ENCODE measurements around the gene LRRD1. TPM values are rescaled to one million over a fixed set of nuclear protein-coding genes. Genes with fewer than 3 reads are reported as not detected.
"Not testable (repeated sequence)": the region's sequence is repeated elsewhere in the genome, so short reads cannot be mapped to it uniquely, and the experiment has no call there.

Gene LRRD1
- total RNA-seq, 2 experiments from 2014 or later = not detected

GRCh38 chr7:92116949-92117348 is 62.0 kb downstream of the LRRD1 start:
- no peak for ATAC-seq
- peaks cover 48% of the 10 kb centered on the region for H3K36me3 Mint-ChIP-seq (ENCODE audit: low read depth)
- H3K27ac Mint-ChIP-seq = no peak overlapping the region
- ChIA-PET CTCF (interaction anchor here (1.5 kb wide), 1 partner anchor 16 kb away, joined by 4 read pairs; no protein-coding TSS in a partner anchor), POLR2A (no interaction called here)
- H3K9me3 Mint-ChIP-seq (ENCODE audit: low read depth) = peaks cover 1% of the 10 kb centered on the region
- H3K4me3 Mint-ChIP-seq = no peak overlapping the region
- H3K27me3 Mint-ChIP-seq = no peaks in the 10 kb centered on the region
- DNase-seq = no peak
- H3K4me1 Mint-ChIP-seq = no peaks in the 10 kb centered on the region
- intact Hi-C loops (cut with DNase I, micrococcal nuclease) = no loop called here

GRCh38 chr7:92115821-92116220 is 63.1 kb downstream of the LRRD1 start:
- Mint-ChIP-seq H3K9me3 (ENCODE audit: low read depth) (no peaks in the 10 kb centered on the region), H3K36me3 (ENCODE audit: low read depth) (peaks cover 39% of the 10 kb centered on the region), H3K27ac (no peak overlapping the region), H3K4me3 (no peak overlapping the region), H3K27me3 (no peaks in the 10 kb centered on the region), H3K4me1 (no peaks in the 10 kb centered on the region)
- CTCF ChIA-PET = interaction anchor here (1.5 kb wide), 1 partner anchor 17 kb away, joined by 4 read pairs; no protein-coding TSS in a partner anchor
- POLR2A ChIA-PET = no interaction called here
- intact Hi-C loops (cut with DNase I, micrococcal nuclease) = no loop called here
- ATAC-seq (no peak), DNase-seq (no peak)

- Mint-ChIP-seq H3K4me3 (no peak overlapping the region), H3K27me3 (no peaks in the 10 kb centered on the region), H3K4me1 (no peaks in the 10 kb centered on the region), H3K27ac (no peak overlapping the region), H3K9me3 (ENCODE audit: low read depth) (no peaks in the 10 kb centered on the region), H3K36me3 (ENCODE audit: low read depth) (peaks cover 27% of the 10 kb centered on the region)
- intact Hi-C loops (cut with DNase I, micrococcal nuclease) = no loop called here
- ATAC-seq (no peak), DNase-seq (no peak)
- CTCF ChIA-PET = interaction anchor here (0.6 kb wide), 1 partner anchor 726 kb away, joined by 3 read pairs; no protein-coding TSS in a partner anchor
- POLR2A ChIA-PET = no interaction called here
Measured at GRCh38 chr7:92110857-92111256, 68.1 kb downstream of the LRRD1 start.

- Mint-ChIP-seq H3K4me3 (no peak overlapping the region), H3K4me1 (no peaks in the 10 kb centered on the region), H3K9me3 (ENCODE audit: low read depth) (no peaks in the 10 kb centered on the region), H3K36me3 (ENCODE audit: low read depth) (peaks cover 21% of the 10 kb centered on the region), H3K27ac (no peak overlapping the region), H3K27me3 (no peaks in the 10 kb centered on the region)
- POLR2A ChIA-PET = no interaction called here
- intact Hi-C loops (cut with DNase I, micrococcal nuclease) = no loop called here
- DNase-seq (no peak), ATAC-seq (no peak)
- CTCF ChIA-PET = interaction anchor here (0.5 to 1.0 kb wide), 2 partner anchors 38 to 50 kb away, joined by 3 read pairs; no protein-coding TSS in a partner anchor
Measured at GRCh38 chr7:92108821-92109220, 70.1 kb downstream of the LRRD1 start.

GRCh38 chr7:92102862-92103261 is 76.1 kb downstream of the LRRD1 start:
- peaks cover 33% of the 10 kb centered on the region for H3K36me3 Mint-ChIP-seq (ENCODE audit: low read depth)
- H3K4me3 Mint-ChIP-seq; DNase-seq; intact Hi-C loops (cut with DNase I, micrococcal nuclease); POLR2A ChIA-PET; ATAC-seq; H3K9me3 Mint-ChIP-seq (ENCODE audit: low read depth); H3K4me1 Mint-ChIP-seq; H3K27ac Mint-ChIP-seq; H3K27me3 Mint-ChIP-seq: not testable (repeated sequence)
- CTCF ChIA-PET = interaction anchor here (0.6 kb wide), 1 partner anchor 25 kb away, joined by 3 read pairs; no protein-coding TSS in a partner anchor

- DNase-seq = no peak
- H3K9me3 Mint-ChIP-seq (ENCODE audit: low read depth) = no peaks in the 10 kb centered on the region
- CTCF ChIA-PET = no interaction called here
- intact Hi-C loops (cut with DNase I, micrococcal nuclease) = no loop called here
- POLR2A ChIA-PET = no interaction called here
- no peaks in the 10 kb centered on the region for H3K4me1 Mint-ChIP-seq
- no peaks in the 10 kb centered on the region for H3K27me3 Mint-ChIP-seq
- H3K36me3 Mint-ChIP-seq (ENCODE audit: low read depth) = peaks cover 35% of the 10 kb centered on the region
- H3K4me3 Mint-ChIP-seq = no peak overlapping the region
- no peak overlapping the region for H3K27ac Mint-ChIP-seq
- no peak for ATAC-seq
Measured at GRCh38 chr7:92100534-92100933, 78.4 kb downstream of the LRRD1 start.

GRCh38 chr7:92095380-92095779 is 83.6 kb downstream of the LRRD1 start:
- Mint-ChIP-seq H3K4me1 (no peaks in the 10 kb centered on the region), H3K9me3 (ENCODE audit: low read depth) (no peaks in the 10 kb centered on the region), H3K36me3 (ENCODE audit: low read depth) (peaks cover 33% of the 10 kb centered on the region), H3K27ac (no peak overlapping the region), H3K4me3 (no peak overlapping the region), H3K27me3 (no peaks in the 10 kb centered on the region)
- no peak for ATAC-seq
- no peak for DNase-seq
- POLR2A ChIA-PET = no interaction called here
- CTCF ChIA-PET = no interaction called here
- intact Hi-C loops (cut with DNase I, micrococcal nuclease) = no loop called here

Small RNA genes lying within 50 kb of the gene (microRNA-seq; reads per million reads assigned to microRNA genes)
- gene MIR1285-1 (ENCODE audit: borderline replicate concordance) = not detected

Other genes with a start within 250 kb of the LRRD1 start
- 10 to 100 TPM; 25.3 to 25.4 TPM for gene AKAP9, start 238.3 kb downstream of the LRRD1 start, total RNA-seq
- gene CYP51A1, start 44.7 kb downstream of the LRRD1 start, total RNA-seq = 10 to 100 TPM; 57.8 to 63.3 TPM
- gene KRIT1, start 66.8 kb upstream of the LRRD1 start, total RNA-seq = 10 to 100 TPM; 37.7 to 45.5 TPM
- 10 to 100 TPM; 37.0 to 55.1 TPM for gene ANKIB1, start 66.8 kb upstream of the LRRD1 start, total RNA-seq